GM19025 (cell line): Measurements from ENCODE around the gene TXNRD3.

ENCODE experiments used
- ATAC-seq: cut with Tn5 transposase; IDR thresholded peaks from one replicate; pipeline ENCODE4 v1.9.1; 2021; ENCODE audit warnings: mild to moderate bottlenecking, low read depth, moderate library complexity; ENCODE audit not compliant: unreplicated experiment

TXNRD3 gene

GRCh38 chr3:126672741-126673140, 17.8 kb upstream of the TXNRD3 start:
- ATAC-seq = no peak

- no peak for ATAC-seq
Observed at GRCh38 chr3:126672340-126672739, 17.4 kb upstream of the TXNRD3 start.

- ATAC-seq = no peak
Observed at GRCh38 chr3:126671521-126671920, 16.6 kb upstream of the TXNRD3 start.

- ATAC-seq = no peak
Observed at GRCh38 chr3:126668450-126669401, 13.8 kb upstream of the TXNRD3 start.

GRCh38 chr3:126667631-126668449, 12.9 kb upstream of the TXNRD3 start:
- no peak for ATAC-seq

- ATAC-seq = no peak
Observed at GRCh38 chr3:126666658-126667528, 12.0 kb upstream of the TXNRD3 start.

GRCh38 chr3:126665959-126666657, 11.2 kb upstream of the TXNRD3 start:
- ATAC-seq = no peak

GRCh38 chr3:126665221-126665936, 10.5 kb upstream of the TXNRD3 start:
- no peak for ATAC-seq

- no peak for ATAC-seq
Observed at GRCh38 chr3:126664591-126665214, 9.8 kb upstream of the TXNRD3 start.

- ATAC-seq = no peak
Observed at GRCh38 chr3:126663750-126664149, 8.8 kb upstream of the TXNRD3 start.

- no peak for ATAC-seq
Observed at GRCh38 chr3:126663257-126663656, 8.3 kb upstream of the TXNRD3 start.

- ATAC-seq = no peak
Observed at GRCh38 chr3:126661532-126662364, 6.8 kb upstream of the TXNRD3 start.

GRCh38 chr3:126659915-126660886, 5.3 kb upstream of the TXNRD3 start:
- ATAC-seq = no peak

GRCh38 chr3:126658584-126658983, 3.7 kb upstream of the TXNRD3 start:
- no peak for ATAC-seq

GRCh38 chr3:126657901-126658300, 3.0 kb upstream of the TXNRD3 start:
- no peak for ATAC-seq

GRCh38 chr3:126656371-126657134, 1.6 kb upstream of the TXNRD3 start:
- no peak for ATAC-seq
